Activated CD8-positive, alpha-beta memory T cell treated with anti-CD3 and anti-CD28 coated beads, Interleukin-2, amount 50 U/mL, for 48 hours (primary cell): ENCODE data around the gene GTF2A1.
A peak's percentile ranks its signal among the peaks of the same experiment; 100 is the strongest.

Source experiments
- DNase-seq: peaks from one replicate; pipeline ENCODE4 v3.0.0-alpha.2; 2020

The GTF2A1 gene

DNA sequence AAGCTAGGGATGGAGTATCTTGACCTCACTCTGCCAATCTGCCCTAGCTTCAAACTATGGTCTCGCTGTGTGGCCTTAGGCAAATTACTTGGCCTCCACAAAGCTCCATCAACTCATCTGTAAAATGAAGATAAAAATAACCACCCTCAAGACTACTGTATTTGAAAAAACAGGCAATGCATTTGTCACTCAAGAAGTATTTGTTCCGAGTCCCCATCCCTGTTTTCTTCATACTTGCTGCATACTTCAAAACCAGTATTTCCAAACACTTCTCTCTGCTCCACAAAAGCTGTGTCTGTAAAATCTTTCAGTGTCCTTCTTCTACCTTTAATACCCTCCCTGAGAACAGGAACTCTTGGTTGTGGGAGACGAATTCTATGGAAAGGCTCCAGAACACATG, 47.9 kb downstream of the GTF2A1 start:
- DNase-seq = no peak

DNA sequence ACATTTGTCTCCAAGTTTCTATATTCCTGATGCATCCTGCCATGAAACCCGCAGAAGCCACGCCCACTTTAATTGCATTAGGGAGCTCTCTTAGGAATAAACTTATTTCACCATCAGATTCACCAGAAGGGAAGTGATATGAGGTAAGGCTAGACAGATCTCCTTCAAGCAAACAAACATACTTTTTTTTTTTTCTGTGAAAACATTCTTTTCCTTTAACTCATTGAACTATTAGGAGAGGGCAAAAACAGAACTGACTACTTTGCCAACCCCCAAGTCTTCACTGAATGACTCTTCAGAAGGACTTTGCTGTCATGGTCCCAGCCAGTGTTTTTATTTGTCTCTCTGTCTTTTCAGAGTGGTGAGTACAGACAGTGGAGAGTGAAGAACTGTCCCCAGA, 48.4 kb downstream of the GTF2A1 start:
- no peak for DNase-seq

DNA sequence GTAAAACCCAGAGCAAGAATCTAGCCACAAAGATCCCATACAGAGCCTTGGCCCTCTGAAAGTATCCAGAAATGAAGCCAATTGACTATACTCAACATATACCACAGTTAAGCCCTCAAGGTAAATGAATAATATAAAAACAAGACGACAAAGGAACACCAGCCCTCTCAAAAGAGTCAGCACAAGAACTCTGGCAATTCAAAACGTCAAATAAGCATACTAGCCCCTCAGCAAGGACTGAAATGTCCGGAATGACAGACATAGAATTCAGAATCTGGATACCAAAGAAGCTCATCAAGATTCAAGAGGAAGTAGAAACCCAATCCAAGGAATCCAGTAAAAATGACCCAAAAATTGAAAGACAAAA, 49.9 kb downstream of the GTF2A1 start:
- no peak for DNase-seq

DNA sequence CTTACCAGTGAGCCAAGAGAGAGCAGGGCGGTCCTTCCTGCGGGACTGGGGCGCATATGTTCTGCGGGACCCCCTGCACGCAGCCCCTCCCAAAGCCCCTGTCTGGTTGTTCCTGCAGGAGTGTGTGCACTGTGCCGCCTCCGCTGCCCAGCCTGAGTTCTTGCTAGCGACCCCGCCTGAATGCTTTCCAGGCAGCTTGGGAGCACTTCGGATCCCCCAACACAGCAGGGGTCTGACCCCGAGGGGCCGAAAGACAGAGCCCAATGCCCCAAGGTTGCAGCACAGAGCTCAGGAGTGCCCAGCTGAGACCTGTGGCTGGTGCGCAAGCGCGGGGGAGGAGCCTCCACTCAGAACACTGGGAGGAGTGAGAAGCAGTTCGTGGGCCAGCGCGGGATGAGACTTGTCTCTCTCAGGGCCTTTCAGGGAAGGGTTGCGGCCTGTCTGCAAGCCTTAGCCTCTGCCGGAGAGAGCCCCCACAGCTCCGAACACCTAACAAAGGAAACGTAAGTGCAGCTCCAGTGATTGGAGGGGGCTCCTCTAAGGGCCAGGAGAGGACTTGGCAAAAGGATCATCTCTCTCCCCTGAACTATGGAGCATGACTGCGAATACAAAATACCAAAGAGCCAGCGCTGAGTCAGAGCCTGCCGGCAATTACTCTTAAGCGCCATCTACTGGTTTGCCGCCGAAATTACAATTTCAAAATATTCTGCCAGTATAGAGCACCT, 50.5 kb downstream of the GTF2A1 start:
- DNase-seq = peak; percentile 90

DNA sequence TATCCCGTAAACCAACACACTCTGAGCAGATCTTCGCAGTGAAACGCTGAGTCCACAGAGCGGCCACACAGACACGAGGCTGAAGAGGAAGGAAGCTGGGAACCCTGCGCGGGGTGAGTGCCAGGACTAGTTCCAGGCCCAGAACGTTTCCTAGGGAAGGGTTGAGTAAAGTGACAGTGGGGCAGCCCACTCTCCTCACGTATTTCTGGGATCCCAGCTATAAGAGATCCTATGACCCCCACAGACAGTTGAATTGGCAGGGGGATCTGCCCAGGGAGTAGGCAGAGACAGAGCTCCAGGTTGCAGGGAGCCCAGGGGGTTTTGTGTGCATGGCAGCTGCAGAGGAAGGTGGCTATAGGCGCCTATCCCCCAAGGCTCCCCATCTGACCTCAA, 51.1 kb downstream of the GTF2A1 start:
- DNase-seq = no peak

DNA sequence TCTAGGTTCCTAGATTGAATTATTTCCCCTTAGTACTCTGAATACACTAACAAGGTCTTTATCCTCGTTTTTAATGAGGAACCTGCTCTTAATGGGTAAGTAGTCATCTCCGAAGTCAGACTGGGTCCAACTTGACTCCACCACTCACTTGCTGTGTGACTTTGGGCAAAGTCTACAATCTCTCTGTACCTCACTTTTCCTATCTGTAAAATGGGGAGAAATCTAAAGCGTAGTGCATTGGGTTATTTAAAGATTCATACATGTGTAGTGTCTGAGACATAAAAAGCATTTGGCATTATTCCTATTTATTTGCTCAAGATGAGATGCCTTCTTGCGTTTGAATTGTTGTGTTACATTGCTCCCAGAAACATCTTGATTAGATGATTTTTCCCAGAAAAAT, 51.5 kb downstream of the GTF2A1 start:
- no peak for DNase-seq

DNA sequence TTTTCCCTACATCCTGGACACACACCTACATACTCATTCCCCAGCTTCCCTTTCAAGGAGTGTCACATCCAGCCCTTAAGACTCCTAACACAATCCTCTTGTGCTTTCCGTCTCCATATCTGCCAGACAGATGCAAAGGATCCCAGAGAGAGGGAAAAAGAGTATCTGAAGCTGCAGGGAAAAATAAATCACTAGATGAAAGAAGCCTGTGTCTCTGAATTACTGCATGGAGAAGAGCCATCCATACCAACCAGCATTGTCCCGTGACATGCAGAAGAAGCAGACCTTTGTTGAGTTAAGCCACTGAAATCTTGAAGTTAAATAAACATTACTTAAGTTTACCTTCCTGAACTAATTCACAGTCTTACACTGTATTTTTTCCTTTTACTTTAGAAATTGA, 54.6 kb downstream of the GTF2A1 start:
- no peak for DNase-seq

DNA sequence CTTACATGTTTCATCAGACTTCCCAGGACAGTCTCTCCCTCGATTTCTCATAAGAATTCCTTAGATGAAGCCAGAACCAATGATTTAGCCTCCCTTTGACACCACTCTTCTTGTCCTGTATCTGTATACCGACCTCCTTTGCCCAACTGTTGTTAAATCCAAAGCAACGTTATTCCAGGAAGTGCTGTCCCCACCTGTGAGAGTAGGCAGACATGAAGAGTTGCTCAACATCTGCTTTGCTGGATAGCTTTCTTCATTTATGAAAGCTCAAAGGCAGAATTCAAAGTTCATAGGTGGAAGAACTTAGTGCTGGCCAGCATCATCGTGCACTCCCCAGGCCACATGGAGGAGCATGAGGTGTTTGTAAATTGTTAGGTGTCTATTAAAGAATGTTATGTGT, 55.6 kb downstream of the GTF2A1 start:
- no peak for DNase-seq

DNA sequence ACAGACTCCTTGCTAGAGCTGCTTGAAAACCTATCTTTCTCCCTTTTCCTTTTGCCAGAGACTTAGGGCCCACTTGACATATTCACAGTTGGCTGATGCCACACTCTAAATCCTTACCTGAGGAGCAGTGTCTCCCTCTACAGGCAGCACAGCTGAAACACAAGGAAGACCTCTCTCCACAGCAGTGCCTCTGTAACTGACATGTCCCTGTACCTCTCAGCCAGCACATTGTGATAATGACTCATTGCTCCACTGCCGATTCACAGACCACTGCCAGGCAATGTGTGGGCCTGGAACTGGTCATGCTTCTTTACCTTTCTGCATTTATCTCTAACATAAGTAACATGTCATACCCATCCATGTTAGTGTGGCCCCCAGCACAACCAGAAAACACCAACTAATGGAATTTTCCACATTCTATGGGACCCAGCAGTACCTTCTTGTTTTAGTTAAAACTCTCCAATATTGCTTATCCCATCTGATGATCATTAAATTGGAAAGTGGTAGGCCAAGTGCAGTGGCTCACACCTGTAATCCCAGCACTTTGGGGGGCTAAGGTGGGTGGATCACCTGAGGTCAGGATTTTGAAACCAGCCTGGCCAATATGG, 56.5 kb downstream of the GTF2A1 start:
- DNase-seq = peak; percentile 72

DNA sequence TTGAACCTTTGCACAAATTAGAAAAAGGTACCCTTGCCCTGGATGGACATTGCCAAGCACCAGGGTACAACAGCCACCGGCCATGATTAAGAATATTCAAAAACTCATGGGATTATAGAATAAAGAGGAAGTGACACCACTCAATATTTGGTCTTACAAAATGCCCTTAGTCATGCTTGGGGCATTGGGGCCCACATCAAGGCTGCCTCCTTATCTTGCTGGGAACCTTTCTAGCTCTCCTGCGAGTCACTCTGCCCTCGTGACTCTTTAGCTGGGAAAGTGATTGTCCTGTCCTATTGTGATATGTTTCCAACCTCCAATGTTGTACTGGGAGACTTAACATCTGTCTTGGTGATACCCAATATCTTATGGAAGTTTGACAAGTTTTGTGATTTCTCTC, 57.8 kb downstream of the GTF2A1 start:
- DNase-seq = no peak

DNA sequence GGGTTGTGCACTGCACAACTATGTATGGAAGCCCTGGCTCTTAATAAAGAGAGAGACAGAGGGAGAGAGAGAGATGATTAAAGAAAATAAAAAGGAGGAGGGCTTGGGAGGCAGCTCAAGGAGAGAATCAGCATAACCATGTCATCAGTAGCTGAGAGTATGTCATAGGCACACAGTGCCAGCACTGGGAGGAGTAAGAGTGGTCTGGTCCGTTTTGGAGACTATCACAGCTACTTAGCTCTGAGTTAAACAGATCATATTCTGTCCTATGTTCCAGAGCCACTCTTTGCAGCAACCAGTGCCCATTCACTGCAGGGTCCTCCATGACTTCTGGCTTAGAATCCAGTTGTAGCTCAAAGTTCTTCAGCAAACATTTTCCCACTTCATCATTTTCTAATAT, 59.0 kb downstream of the GTF2A1 start:
- DNase-seq = no peak

DNA sequence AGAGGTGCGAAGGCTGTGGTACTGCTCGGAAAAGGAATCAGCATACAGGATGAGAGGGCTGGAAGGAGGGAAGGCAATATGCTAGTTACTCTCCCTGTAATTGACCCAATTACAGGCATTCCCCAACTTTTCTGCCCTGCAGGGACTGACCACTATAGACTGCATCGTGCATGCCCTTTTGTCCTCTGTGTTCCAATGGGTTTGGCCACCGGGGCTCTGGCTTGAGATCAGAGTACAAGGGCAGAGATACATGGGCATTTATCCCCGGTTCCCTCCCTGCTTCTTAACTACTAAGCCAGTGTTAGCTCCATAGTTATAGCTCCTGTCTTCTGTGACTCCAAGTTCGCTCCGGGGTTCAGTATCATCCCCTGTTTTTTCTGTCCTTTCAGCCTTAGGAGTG, 59.7 kb downstream of the GTF2A1 start:
- DNase-seq = no peak

DNA sequence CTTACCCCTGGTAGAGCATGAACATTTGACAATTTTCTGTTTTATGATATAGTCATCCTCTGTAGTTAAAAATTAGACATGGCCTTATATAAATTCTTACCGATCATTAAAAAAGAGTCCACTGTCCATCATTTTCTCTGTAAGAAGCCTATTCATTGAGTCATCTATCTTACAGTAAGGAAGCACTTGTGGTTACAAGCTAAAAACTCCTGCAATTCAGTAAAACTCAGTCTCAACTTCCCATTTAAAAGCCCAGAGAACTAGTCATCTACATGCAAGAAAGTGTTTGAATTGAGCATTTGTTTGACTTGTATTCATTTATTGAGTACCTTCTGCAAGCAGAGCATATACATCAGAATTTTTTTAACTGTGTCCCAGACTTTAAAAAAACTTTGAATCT, 63.3 kb downstream of the GTF2A1 start:
- DNase-seq = no peak

DNA sequence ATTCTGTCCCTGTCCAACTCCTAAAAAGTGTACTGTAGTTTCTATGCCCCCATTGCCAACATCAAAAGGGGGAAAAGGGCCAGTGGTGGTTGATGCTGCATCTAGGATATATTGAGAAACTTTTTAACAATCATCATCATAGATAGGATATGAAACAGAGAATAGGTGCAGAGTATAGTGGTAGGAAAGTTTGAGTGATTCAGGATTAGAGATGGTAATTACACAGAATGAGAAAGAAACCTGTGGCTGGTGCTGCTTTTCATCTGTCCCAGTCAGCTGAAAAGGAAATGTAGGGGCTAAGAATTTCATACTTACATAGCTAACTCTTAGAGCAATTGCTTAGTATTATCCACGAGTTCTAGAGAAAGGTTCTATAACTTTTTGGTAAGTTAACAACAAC, 67.6 kb downstream of the GTF2A1 start:
- no peak for DNase-seq

DNA sequence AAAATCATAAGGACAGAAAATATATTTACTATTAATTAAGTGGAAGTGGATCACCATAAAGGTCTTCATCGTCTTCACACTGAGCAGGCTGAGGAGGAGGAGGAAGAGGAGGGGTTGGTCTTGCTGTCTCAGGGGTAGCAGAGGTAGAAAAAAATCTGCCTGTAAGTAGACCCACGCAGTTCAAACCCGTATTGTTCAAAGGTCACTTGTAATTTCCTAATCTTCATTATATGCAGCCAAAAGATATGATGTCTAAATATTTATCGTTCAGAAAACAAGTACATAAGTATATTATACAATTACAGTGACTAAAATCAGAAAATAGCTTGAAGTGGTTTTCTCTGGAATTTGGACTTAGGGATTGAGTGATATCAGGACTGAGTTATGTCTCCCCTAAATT, 72.1 kb downstream of the GTF2A1 start:
- no peak for DNase-seq

DNA sequence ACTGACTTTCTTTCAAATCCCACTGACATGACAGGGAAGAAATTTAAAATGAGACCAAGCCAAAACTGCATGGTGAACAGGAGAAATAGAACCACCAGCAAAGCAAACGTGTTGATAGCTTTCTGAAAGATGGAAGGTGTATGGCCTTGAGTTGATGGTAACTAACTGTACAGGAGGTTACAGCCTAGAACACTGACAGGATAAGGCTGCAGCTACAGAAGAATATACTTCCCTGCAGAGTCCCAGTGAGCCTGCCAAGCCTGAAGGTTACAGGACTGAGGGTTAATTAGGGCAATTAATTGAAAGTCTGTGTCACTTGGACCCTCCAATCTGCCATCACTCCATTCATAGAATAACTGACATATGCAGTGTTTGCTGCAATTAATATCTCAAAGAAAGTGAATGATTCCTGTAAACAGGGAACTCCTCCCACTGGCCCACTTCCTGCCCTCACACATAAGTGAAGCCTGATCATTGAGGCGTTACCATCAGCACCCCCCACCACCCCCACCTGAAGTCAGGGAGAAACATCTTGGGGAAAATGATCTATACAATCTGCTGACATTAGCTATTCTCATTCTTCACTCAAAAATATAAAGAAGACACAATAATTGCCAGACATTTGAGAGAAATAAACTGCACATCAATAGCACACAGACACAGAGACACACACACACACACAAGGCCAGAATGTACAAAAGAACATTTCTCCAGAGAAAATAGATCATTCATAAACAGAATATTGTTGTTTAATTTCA, 73.4 kb downstream of the GTF2A1 start:
- DNase-seq = no peak

DNA sequence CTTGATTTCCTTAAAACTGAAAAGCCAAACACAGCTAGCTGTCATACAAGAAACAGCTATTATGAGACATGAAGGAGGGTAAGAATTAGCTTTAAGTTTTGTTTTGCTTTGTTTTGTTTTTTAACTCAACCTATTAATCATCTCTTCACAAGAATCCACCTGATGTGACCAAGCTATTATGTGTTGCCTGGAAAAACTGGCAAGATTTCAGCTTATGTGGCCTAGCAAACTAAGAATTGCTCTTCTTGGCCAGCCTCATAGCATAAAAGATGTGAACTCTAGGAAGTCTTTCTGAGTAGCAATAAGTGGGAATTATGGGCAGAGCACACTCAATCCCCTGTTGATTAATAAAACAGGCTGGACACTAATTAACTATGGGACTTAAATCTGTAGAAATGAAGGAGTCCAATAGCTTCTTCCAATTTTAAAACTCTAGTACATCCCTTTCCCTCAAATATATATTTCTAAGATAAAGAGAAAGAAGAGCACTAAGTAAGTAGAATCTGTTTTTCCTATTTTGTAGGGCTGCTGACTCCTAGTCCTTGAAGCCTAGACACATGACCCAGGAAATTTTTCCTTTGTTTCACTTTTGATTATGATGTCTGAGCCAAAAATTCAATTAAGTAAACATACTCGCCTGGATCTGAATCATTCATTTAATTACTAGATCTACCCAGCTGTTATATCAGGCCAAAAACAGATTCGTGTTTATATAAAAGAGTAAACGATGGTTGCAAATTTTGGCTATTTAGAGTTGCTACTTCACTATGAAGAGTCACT, 75.7 kb downstream of the GTF2A1 start:
- DNase-seq = no peak

DNA sequence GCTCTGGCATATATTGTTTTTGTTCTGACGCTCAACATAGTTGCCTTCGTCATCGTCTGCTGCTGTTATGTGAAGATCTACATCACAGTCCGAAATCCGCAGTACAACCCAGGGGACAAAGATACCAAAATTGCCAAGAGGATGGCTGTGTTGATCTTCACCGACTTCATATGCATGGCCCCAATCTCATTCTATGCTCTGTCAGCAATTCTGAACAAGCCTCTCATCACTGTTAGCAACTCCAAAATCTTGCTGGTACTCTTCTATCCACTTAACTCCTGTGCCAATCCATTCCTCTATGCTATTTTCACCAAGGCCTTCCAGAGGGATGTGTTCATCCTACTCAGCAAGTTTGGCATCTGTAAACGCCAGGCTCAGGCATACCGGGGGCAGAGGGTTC, 77.0 kb downstream of the GTF2A1 start:
- DNase-seq = no peak

DNA sequence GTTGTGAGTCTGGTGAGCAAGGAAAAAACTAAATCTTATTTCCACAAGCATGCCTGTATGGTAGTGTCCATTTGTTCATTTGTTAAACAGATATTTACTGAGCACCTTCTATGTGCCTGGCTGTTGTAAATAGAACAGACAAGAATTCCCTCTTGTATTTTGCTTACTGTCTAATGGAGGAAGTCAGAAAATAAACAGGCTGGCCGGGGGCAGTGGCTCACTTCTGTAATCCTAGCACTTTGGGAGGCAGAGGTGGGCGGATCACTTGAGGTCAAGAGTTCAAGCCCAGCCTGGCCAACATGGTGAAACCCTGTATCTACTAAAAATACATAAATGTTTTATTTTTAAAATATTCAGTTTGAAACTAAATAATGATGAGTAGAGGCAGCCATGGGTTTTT, 79.3 kb downstream of the GTF2A1 start:
- DNase-seq = no peak

DNA sequence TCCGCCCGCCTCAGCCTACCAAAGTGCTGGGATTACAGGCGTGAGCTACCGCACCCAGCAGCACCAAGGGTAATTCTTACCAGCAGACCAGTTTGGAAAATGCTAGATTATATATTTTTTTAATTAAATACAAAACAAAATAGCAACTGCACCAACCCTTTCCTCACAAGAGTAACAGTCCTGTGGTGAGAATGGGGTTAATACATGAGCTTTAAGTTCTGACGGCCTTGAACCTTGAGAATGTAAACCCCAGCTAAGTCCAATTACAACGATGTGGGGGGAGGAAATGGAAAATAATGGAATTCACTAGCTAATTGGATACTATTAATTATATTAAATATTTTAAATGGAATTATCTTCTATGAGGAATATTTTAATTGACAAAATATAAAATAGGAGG, 82.3 kb downstream of the GTF2A1 start:
- no peak for DNase-seq

DNA sequence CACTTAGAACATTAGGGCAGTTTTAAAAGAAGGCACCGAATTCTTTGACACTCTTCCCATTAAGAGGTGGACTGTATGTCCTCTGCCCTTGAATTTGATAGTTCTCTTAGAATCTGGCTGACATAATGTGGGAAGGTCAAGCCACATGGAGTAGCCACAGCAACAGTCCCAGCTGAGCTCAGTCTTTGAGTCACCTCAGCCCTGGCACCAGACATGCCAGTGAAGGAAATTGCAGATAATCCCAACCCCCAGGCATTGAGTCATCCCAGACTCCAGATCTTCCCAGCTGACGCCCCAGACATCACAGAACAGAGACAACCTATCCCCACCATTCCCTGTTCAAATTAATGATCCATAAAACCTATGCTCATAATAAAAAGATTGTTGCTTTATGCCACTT, 83.4 kb downstream of the GTF2A1 start:
- no peak for DNase-seq

DNA sequence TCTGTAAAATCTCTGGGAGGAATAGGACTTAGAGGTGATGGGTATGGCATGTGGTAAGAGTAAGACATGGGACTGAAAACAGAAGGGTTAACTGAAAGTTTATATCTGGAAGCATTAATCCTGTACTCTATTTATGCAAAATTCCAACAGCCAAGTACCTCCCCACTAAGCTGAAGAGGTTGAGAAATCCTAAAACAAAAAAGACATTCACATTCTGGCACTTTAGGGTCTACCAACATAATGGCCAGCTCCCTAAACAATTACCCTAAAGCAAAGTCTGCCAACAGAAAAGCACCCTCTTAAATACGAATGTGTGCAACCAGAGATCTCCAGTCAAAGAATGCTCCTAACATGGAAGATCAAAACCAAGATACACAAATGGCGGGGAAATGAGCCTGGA, 87.4 kb downstream of the GTF2A1 start:
- DNase-seq = no peak

DNA sequence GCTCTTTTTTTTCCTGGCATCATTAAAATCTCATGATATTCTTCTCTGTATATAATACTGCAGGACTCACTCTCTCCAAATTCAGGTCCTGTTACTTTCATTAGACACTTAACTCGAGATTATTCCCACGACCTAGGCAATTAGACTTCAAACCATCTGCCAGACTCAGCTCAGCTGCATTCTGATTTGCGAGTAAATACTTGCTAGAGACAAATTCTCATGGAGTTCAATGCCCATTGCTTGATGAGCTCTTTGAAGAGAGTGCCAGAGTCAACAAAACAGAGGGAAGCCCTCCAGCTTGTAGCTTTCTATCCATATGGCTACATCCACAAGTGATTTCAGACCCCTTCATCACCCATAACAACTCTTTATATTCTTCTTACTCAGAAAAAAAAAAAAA, 88.3 kb downstream of the GTF2A1 start:
- DNase-seq = no peak

DNA sequence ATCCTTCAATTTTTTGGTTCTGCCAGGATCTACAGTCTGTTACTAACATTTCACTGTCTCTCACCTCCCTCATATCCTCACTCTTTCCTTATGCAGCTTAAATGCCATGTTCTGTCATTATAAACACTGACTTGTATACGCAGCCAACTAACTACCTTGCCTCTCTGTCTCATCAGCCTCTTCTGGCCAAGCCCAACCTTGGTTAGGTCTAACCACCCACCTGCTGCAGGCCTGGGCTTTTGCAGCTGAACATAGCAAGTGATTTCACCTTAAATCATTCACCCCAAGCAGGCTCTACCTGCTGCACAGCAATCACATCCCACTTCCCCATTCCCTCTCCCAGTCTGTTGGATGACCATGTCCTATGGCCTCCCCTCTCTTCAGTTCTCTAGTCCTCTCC, 91.5 kb downstream of the GTF2A1 start:
- DNase-seq = no peak
